Measurements from ENCODE around the gene UBAC2. TPM values are rescaled to one million over a fixed set of nuclear protein-coding genes. Genes with fewer than 3 reads are reported as not detected.

Gene UBAC2
- total and polyA plus RNA-seq, 2 of the 4 experiments (the other 2 are of a cell fraction): 20.8 to 36.3 TPM

GRCh38 chr13:99255271-99255670 is 54.6 kb downstream of the UBAC2 start:
- in situ Hi-C loops (cut with MboI; ENCODE audit: low sequenced_read_pairs) (no loop called here), dilution Hi-C loops (cut with HindIII; ENCODE audit: low sequenced_read_pairs, unreplicated experiment) (no loop called here), intact Hi-C loops (cut with micrococcal nuclease) (loop anchor here (5.0 kb wide), 1 partner anchor 53 kb away; the partner anchor contains the start of gene UBAC2)
- Histone ChIP-seq H2AK5ac (ENCODE audit: low read depth, low read length) (no peak overlapping the region), H2BK120ac (ENCODE audit: low read depth, low read length) (no peak overlapping the region), H2BK5ac (ENCODE audit: low read depth, low read length, poor library complexity, severe bottlenecking) (no peak overlapping the region), H3K36me3 (ENCODE audit: control insufficient read depth, insufficient read depth, low read length) (peaks cover 9% of the 10 kb centered on the region), H3K4me1 (ENCODE audit: control insufficient read depth, insufficient read depth, low read length) (peaks cover 4% of the 10 kb centered on the region; the same call in 1 of the 2 replicates), H3K9ac (ENCODE audit: low read depth, low read length) (no peak overlapping the region), H3K23ac (ENCODE audit: low read depth, low read length) (no peak overlapping the region), H2AK9ac (replicated peaks; ENCODE audit: low read depth, low read length, poor library complexity) (no peak overlapping the region), H3K9me3 (ENCODE audit: control insufficient read depth, insufficient read depth, low read length) (no peaks in the 10 kb centered on the region), H3K4ac (ENCODE audit: low read depth, low read length) (no peak overlapping the region), H2BK15ac (ENCODE audit: low read depth, low read length) (no peak overlapping the region), H4K91ac (ENCODE audit: insufficient read depth, low read depth, low read length) (no peak overlapping the region), H2AFZ (replicated peaks; ENCODE audit: low read length, poor library complexity) (no peak overlapping the region), H3K18ac (ENCODE audit: low read depth, low read length) (no peak overlapping the region), H3K4me2 (ENCODE audit: low read depth, low read length) (no peak overlapping the region), H3K27me3 (ENCODE audit: control insufficient read depth, insufficient read depth, low read length) (no peaks in the 10 kb centered on the region), H3K79me1 (ENCODE audit: low read depth in 1 of 2, low read length in 2 of 2) (peaks cover 4 to 9% of the 10 kb centered on the region in 2 experiments; a peak in 2 of 4 replicates), H3K4me3 (ENCODE audit: insufficient read depth, low read depth, low read length) (no peak overlapping the region), H4K8ac (ENCODE audit: low read depth in 2 of 2, low read length in 2 of 2) (no peak overlapping the region), H3K27ac (ENCODE audit: insufficient read depth, low read length) (no peak overlapping the region), H3K9me1 (ENCODE audit: insufficient read depth, low read length) (peaks cover 3% of the 10 kb centered on the region; the same call in 1 of the 2 replicates), H4K5ac (ENCODE audit: low read depth, low read length) (no peak overlapping the region), H2BK20ac (ENCODE audit: low read depth, low read length) (no peak overlapping the region), H3K56ac (ENCODE audit: extremely low read depth, insufficient read depth, low read length) (no peak overlapping the region), H3K14ac (replicated peaks; ENCODE audit: low read depth, low read length) (no peak overlapping the region), H4K20me1 (ENCODE audit: insufficient read depth, low read length) (no peaks in the 10 kb centered on the region)
- POLR2A ChIA-PET (ENCODE audit: unreplicated experiment): no interaction called here
- ATAC-seq (ENCODE audit: low read depth) (no peak), DNase-seq (no peak)
- TF ChIP-seq POLR2A (IDR thresholded peaks at IDR 0.05; ENCODE audit: low read depth, low read length): no peak
- no TSS peak for BruUV-seq (replicated peaks)
- whole genome bisulfite sequencing, 2 experiments (ENCODE audit: extremely low coverage in 2 of 2, insufficient read length in 1 of 2): 85% methylated on average over 5 of the region's 10 CpGs; no CpG with 5 or more reads in 1 of the 2 experiments
- CTCF ChIA-PET: interaction anchor here (1.0 to 1.1 kb wide), 2 partner anchors 14 to 79 kb away, joined by 3 read pairs; no protein-coding TSS in a partner anchor

Data from IMR-90 (cell line).